Skeletal muscle satellite cell (primary cell): ENCODE measurements around the gene ZMIZ1.
"Not testable (repeated sequence)": the region's sequence is repeated elsewhere in the genome, so short reads cannot be mapped to it uniquely, and the experiment has no call there.

Experiments
- H3K27me3 ChIP-seq: 2 replicates; pipeline ENCODE4 v1.7.0; 2013; ENCODE audit warnings: low read length; ENCODE audit not compliant: control insufficient read depth, insufficient read depth
- H3K36me3 ChIP-seq: 2 replicates; pipeline ENCODE4 v1.7.0; 2013; ENCODE audit warnings: mild to moderate bottlenecking, control low read depth, low read length; ENCODE audit not compliant: insufficient read depth
- H3K4me1 ChIP-seq: 2 replicates; pipeline ENCODE4 v1.7.0; 2013; ENCODE audit warnings: low read length; ENCODE audit not compliant: control insufficient read depth, insufficient read depth
- H3K4me2 ChIP-seq: 2 replicates; pipeline ENCODE4 v1.7.0; 2013; ENCODE audit warnings: mild to moderate bottlenecking, low read length
- H3K4me3 ChIP-seq: 2 replicates; pipeline ENCODE4 v1.7.0; 2013; ENCODE audit warnings: low read length
- H3K9ac ChIP-seq: 2 replicates; pipeline ENCODE4 v1.7.0; 2013; ENCODE audit warnings: mild to moderate bottlenecking, low read depth, low read length, moderate library complexity
- H3K9me3 ChIP-seq: replicated peaks from 2 replicates; pipeline ENCODE4 v1.7.0; 2013; ENCODE audit warnings: mild to moderate bottlenecking, control low read depth, low read length

The ZMIZ1 gene

GRCh38 chr10:79270466-79271246 lies 201.9 kb downstream of the ZMIZ1 start:
- no peaks in the 10 kb centered on the region for H3K9me3 ChIP-seq
- peaks cover 33% of the 10 kb centered on the region for H3K36me3 ChIP-seq
- peaks cover 64% of the 10 kb centered on the region for H3K4me1 ChIP-seq
- no peak overlapping the region for H3K4me3 ChIP-seq
- no peaks in the 10 kb centered on the region for H3K27me3 ChIP-seq
- no peak overlapping the region for H3K4me2 ChIP-seq
- no peak overlapping the region for H3K9ac ChIP-seq

- peaks cover 45% of the 10 kb centered on the region for H3K36me3 ChIP-seq
- peaks cover 54% of the 10 kb centered on the region for H3K4me1 ChIP-seq
- no peak overlapping the region for H3K4me2 ChIP-seq
- H3K9me3 ChIP-seq: no peaks in the 10 kb centered on the region
- H3K27me3 ChIP-seq: no peaks in the 10 kb centered on the region
- H3K4me3 ChIP-seq: no peak overlapping the region
- H3K9ac ChIP-seq: no peak overlapping the region
Measured at GRCh38 chr10:79272353-79272752, 203.6 kb downstream of the ZMIZ1 start.

GRCh38 chr10:79273604-79274003 lies 204.8 kb downstream of the ZMIZ1 start:
- Histone ChIP-seq H3K9ac (no peak overlapping the region), H3K4me1 (peaks cover 41% of the 10 kb centered on the region), H3K9me3 (no peaks in the 10 kb centered on the region), H3K27me3 (no peaks in the 10 kb centered on the region), H3K4me3 (no peak overlapping the region), H3K36me3 (peaks cover 48% of the 10 kb centered on the region), H3K4me2 (peak overlapping the region; percentile 55)

- Histone ChIP-seq H3K36me3 (peaks cover 41% of the 10 kb centered on the region), H3K4me3 (peak overlapping the region; percentile 7), H3K4me1 (peaks cover 33% of the 10 kb centered on the region), H3K27me3 (no peaks in the 10 kb centered on the region), H3K4me2 (peak overlapping the region; percentile 55), H3K9ac (peak overlapping the region; percentile 40), H3K9me3 (no peaks in the 10 kb centered on the region)
Measured at GRCh38 chr10:79274279-79275104, 205.7 kb downstream of the ZMIZ1 start.

- Histone ChIP-seq H3K9me3 (no peaks in the 10 kb centered on the region), H3K9ac (peak overlapping the region; percentile 59), H3K27me3 (no peaks in the 10 kb centered on the region), H3K36me3 (peaks cover 37% of the 10 kb centered on the region), H3K4me1 (peaks cover 32% of the 10 kb centered on the region), H3K4me2 (peak overlapping the region; percentile 55), H3K4me3 (no peak overlapping the region)
Measured at GRCh38 chr10:79275105-79275430, 206.3 kb downstream of the ZMIZ1 start.

GRCh38 chr10:79275431-79275851 lies 206.7 kb downstream of the ZMIZ1 start:
- Histone ChIP-seq H3K27me3 (no peaks in the 10 kb centered on the region), H3K4me3 (no peak overlapping the region), H3K9ac (peak overlapping the region; percentile 59), H3K4me1 (peaks cover 32% of the 10 kb centered on the region), H3K4me2 (peak overlapping the region; percentile 55), H3K9me3 (no peaks in the 10 kb centered on the region), H3K36me3 (peaks cover 37% of the 10 kb centered on the region)

- Histone ChIP-seq H3K36me3 (peaks cover 49% of the 10 kb centered on the region), H3K9me3 (no peaks in the 10 kb centered on the region), H3K4me3 (no peak overlapping the region), H3K9ac (no peak overlapping the region), H3K27me3 (no peaks in the 10 kb centered on the region), H3K4me1 (peaks cover 32% of the 10 kb centered on the region), H3K4me2 (no peak overlapping the region)
Measured at GRCh38 chr10:79277579-79278269, 209.0 kb downstream of the ZMIZ1 start.

- not testable (repeated sequence) for H3K9me3 ChIP-seq, H3K9ac ChIP-seq, H3K27me3 ChIP-seq, H3K4me3 ChIP-seq, H3K4me2 ChIP-seq
- Histone ChIP-seq H3K4me1 (peaks cover 27% of the 10 kb centered on the region), H3K36me3 (peaks cover 63% of the 10 kb centered on the region)
Measured at GRCh38 chr10:79279047-79279446, 210.3 kb downstream of the ZMIZ1 start.

- H3K4me3 ChIP-seq: no peak overlapping the region
- H3K36me3 ChIP-seq: peaks cover 80% of the 10 kb centered on the region
- peaks cover 14% of the 10 kb centered on the region for H3K4me1 ChIP-seq
- H3K9ac ChIP-seq: no peak overlapping the region
- no peak overlapping the region for H3K4me2 ChIP-seq
- no peaks in the 10 kb centered on the region for H3K27me3 ChIP-seq
- H3K9me3 ChIP-seq: no peaks in the 10 kb centered on the region
Measured at GRCh38 chr10:79280956-79281355, 212.2 kb downstream of the ZMIZ1 start.

- Histone ChIP-seq H3K9ac (no peak overlapping the region), H3K4me3 (no peak overlapping the region), H3K27me3 (no peaks in the 10 kb centered on the region), H3K4me2 (no peak overlapping the region), H3K9me3 (no peaks in the 10 kb centered on the region), H3K36me3 (peaks cover 74% of the 10 kb centered on the region), H3K4me1 (peaks cover 22% of the 10 kb centered on the region)
Measured at GRCh38 chr10:79282388-79282787, 213.6 kb downstream of the ZMIZ1 start.

GRCh38 chr10:79283616-79284015 lies 214.8 kb downstream of the ZMIZ1 start:
- H3K9ac ChIP-seq: no peak overlapping the region
- no peak overlapping the region for H3K4me2 ChIP-seq
- no peak overlapping the region for H3K4me3 ChIP-seq
- peaks cover 22% of the 10 kb centered on the region for H3K4me1 ChIP-seq
- H3K27me3 ChIP-seq: no peaks in the 10 kb centered on the region
- peaks cover 79% of the 10 kb centered on the region for H3K36me3 ChIP-seq
- H3K9me3 ChIP-seq: no peaks in the 10 kb centered on the region
